ENCODE data around the gene SPCS2. TPM values are rescaled to one million over a fixed set of nuclear protein-coding genes. Genes with fewer than 3 reads are reported as not detected.

Gene SPCS2
- total and polyA plus RNA-seq, 2 of the 8 experiments (the other 6 are each of a cell fraction or from before 2014, with no cell fraction given) = 92.7 to 161 TPM

DNA sequence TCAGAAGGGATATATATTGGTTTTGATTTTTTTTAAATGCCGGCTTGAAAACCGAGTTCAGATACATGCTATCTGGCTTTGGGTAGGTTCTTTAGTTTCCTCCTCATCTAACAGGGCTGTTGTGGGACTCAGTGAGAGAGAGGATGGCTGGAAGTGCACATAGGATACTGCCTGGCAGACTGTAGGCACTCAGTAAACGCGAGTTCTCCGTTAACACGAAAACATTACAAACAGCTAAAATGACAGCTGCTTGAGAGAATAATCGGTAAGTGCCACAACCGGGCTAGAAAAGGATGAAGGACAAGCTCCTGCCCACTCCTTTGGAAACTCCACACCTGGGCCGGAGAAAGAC, 544 bp upstream of the SPCS2 start (continued):
- TF ChIP-seq SIN3A (conservative IDR thresholded peaks at IDR 0.05 in 1 of 2, IDR thresholded peaks at IDR 0.05 in 1 of 2; ENCODE audit: low read depth in 1 of 2, low read length in 2 of 2) (no peak), HDAC2 (IDR thresholded peaks at IDR 0.05; ENCODE audit: borderline replicate concordance in 1 of 2, low read depth in 2 of 2, low read length in 2 of 2) (no peak), RBBP5 (IDR thresholded peaks at IDR 0.05; ENCODE audit: borderline replicate concordance, low read depth, low read length) (no peak), RFX5 (IDR thresholded peaks at IDR 0.05; ENCODE audit: borderline replicate concordance, low read depth, low read length) (no peak), SRF (IDR thresholded peaks at IDR 0.05; ENCODE audit: low read depth, low read length) (no peak)
- TF ChIP-seq, protein P1, sequence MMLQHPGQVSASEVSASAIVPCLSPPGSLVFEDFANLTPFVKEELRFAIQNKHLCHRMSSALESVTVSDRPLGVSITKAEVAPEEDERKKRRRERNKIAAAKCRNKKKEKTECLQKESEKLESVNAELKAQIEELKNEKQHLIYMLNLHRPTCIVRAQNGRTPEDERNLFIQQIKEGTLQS (IDR thresholded peaks at IDR 0.05; ENCODE audit: insufficient read depth, low read depth, low read length) = no peak
- TF ChIP-seq, protein P2, sequence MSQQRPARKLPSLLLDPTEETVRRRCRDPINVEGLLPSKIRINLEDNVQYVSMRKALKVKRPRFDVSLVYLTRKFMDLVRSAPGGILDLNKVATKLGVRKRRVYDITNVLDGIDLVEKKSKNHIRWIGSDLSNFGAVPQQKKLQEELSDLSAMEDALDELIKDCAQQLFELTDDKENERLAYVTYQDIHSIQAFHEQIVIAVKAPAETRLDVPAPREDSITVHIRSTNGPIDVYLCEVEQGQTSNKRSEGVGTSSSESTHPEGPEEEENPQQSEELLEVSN (IDR thresholded peaks at IDR 0.05) = no peak

Data from H1 (cell line).